ENCODE results near the gene TANC2.
A peak's percentile ranks its signal among the peaks of the same experiment; 100 is the strongest.

Gene TANC2

GRCh38 chr17:62965686-62966425 lies at the start of gene TANC2:
Gene TANC2, plus strand, starts transcription at chr17:62966235. Its CDS starts 43,325 bp downstream, at chr17:63009560.
- DNase-seq: peak; percentile 89

- DNase-seq: no peak
These were observed 49.1 kb upstream of the TANC2 start for GRCh38 chr17:62916684-62917571.

- no peak for DNase-seq
These were observed 46.6 kb upstream of the TANC2 start for GRCh38 chr17:62919388-62919787.

DNA sequence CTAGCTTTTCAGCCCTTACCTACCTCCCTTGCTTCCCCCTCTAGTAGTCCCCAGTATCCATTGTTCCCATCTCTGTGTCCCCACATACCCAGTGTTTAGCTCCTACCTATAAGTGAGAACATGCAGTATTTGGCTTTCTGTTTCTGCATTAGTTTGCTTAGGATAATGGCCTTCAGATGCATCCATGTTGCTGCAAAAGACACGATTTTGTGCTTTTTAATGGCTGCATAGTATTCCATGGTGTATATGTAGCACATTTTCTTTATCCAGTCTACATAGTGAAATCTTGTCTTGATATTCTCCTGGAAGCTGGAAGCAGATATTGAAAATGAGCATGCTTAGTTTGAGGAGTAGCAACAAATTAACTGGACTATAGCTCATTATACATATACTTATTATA lies 45.7 kb upstream of the TANC2 start:
- DNase-seq: no peak

DNA sequence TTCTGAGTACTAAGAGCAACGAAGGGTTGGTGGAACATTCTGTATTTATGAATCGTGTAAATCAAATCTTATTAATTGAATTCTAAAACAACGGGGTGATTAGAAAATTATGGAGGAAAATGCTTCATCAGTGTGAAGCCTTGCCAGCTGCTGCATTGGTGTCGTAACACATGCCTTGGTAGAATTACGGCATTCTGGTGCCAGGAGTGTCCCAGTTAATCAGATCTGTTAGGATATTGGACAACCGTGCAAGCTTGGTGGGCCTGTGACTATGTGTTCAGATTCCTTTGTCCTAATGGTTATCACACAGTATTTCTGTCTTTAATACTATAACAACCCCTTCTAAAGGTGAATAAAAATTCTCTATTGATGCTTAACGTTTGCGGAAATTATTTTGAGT lies 44.2 kb upstream of the TANC2 start:
- DNase-seq: no peak

- DNase-seq: no peak
These were observed 42.5 kb upstream of the TANC2 start for GRCh38 chr17:62923258-62924150.

- no peak for DNase-seq
These were observed 40.7 kb upstream of the TANC2 start for GRCh38 chr17:62925267-62925836.

DNA sequence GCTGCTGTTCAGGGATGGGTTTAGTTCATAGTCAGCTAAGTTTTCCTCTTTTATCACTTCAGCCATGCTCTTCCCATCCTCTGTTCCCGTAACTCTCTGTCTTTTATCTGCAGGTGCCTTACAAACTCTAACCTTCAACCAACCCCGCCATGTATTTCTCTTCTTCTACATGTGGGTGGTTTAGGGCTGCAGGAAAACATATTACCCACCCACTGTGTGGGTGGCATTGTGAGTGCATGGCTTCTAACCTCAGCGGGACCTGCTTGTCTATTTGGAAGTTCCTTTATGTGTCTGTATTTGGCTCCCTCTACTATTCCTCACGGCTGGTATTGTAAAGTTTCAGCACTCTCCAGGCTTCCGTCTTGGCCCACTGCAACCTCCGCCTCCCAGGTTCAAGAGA lies 39.0 kb upstream of the TANC2 start:
- no peak for DNase-seq

DNA sequence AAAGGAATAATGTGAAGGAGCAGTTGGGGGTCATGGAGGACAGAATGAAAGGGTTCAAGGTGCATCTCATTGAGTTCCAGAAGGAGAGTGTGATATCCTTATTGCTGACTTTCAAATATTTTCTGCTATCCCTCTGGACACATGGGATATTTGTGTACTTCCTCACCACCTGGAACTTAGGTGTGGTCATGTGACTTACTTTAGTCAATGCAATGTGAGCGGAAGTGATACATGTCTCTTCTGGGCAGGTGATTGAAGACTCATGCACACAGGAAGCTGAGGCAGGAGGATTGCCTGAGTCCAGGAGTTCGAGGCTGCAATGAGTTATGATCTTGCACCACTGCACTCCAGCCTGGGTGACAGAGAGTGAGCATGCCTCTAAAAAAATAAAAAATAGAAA lies 36.7 kb upstream of the TANC2 start:
- no peak for DNase-seq

DNA sequence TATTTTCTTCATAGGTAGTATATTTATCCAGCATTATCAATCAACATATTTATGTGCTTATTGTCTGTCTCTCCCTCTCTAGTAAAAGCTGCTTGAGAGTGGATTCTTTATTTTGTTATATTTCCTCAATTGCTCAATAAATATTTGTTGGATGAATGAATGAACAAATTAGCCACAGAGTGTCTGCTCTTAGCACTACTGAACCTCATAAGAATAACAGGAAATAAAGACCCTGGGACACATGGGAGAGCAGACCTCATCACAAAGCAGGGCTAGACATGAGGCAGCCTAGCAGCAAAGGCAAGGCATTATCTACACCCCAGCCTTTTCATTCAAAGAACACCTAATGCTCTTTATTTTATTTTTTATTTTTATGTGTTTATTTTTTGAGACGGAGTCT lies 34.9 kb upstream of the TANC2 start:
- DNase-seq: no peak

- no peak for DNase-seq
These were observed 32.3 kb upstream of the TANC2 start for GRCh38 chr17:62933501-62934385.

- DNase-seq: no peak
These were observed 30.9 kb upstream of the TANC2 start for GRCh38 chr17:62935098-62935497.

DNA sequence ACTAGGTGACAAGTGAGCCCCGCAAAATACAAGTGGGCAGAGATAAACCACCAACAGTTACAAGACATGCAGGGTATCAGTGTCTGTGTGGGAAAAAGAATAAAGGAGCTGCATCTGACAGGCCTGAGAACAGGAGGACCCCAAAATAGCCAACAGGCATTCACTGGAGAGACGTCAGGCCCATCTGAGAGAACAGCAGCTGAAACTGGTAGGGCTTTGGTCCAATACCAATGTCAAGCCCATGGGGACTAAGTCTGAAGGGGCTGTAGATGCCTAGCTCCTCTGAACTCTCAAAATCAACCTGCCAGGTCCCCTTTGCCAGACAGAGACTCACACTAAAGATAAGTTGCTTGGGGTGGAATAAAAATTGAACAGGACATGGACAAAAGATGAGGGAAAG lies 30.5 kb upstream of the TANC2 start:
- DNase-seq: no peak

GRCh38 chr17:62937606-62938005 lies 28.4 kb upstream of the TANC2 start:
- DNase-seq: no peak

DNA sequence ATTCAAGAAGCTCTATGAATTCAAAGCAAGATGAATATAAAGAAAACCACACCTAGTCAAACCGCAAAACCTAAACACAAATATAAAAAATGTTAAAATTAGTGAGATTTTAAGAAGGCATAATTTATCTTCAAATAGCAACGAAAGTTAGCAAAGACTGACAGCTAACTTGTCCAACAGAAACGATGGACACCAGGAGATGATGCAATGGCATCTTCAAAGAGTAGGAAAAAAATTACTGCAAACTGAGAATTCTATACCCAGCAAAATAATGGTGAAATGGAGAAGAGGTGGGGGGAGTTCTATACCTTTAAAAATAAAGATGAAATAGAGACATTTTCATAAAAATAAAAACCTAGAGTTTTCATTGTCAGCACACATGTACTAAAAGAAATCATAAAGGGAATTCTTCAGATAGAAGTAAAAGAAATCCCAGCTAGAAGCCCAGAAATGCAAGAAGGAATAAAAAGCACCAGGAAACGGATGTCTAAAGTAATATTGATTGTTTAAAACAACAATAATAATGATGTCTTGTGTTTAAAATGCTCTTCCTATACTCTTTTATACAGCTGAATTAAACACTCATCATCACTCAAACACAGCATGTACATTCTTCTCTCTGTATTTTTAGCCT lies 24.6 kb upstream of the TANC2 start:
- no peak for DNase-seq

GRCh38 chr17:62948370-62948769 lies 17.7 kb upstream of the TANC2 start:
- DNase-seq: no peak

DNA sequence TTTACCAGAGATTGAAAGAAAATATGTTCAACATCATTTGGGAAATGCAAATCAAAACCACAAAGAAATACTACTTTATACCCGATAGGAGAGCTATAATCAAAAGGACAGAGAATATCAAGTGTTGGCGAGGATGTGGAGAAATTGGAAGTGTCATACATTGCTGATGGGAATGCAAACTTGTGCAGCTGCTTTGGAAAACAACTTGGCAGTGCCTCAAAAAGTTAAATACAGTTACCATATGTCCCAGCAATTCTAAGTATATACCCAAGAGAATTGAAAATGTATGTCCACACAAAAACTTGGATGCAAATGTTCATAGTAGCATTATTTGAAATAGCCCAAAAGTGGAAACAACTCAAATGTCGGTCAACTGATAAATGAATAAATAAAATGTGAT lies 17.0 kb upstream of the TANC2 start:
- DNase-seq: no peak

DNA sequence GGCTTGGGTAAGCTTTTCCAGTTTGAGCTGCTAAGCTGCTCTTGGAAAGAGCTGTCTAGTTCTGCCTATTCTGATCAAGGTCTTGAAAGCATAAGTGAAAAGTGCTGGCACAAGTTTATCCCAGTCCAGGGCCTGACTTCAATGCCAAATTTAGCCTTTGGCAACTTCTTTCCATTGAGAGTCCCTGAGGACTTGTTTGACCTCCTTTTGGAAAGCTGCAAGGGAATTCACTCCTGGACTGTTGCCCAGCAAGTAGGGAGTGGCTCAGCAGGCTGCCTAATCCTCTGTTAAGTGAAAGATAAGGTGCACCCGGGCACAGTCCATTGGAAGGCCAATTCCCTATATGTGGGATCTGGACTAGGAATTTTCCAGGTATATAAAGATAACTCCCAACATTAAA lies 16.0 kb upstream of the TANC2 start:
- DNase-seq: no peak

DNA sequence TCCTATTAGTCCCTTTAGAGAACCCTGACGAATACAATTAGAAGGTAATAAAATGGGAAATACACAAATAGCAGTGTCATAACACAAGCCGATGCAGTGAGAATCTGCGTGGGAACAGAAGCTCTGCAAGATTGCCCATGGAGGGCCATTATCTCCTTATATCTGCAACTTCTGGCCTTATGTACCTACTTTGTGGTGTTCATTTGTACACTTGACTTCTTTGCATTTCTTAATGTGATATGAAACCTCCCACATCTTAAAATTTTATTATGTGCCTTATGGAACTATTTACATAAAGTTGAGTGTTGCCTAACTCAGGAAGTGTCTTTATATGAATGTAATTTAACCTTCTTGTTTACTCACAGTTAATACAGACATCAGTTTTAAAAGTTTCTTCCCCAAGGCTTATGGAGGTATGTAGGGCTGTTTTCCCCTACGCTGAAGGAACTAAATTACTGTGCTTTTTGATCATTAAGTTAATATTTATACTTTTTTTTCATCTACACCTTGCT lies 10.1 kb upstream of the TANC2 start:
- no peak for DNase-seq

GRCh38 chr17:62963296-62963695 lies 2.7 kb upstream of the TANC2 start:
- DNase-seq: no peak

GRCh38 chr17:62964506-62964905 lies 1.5 kb upstream of the TANC2 start:
- no peak for DNase-seq

Measured in CD4-positive, alpha-beta T cell treated with Interferon gamma for 1 hour (primary cell).